Dermis microvascular lymphatic vessel endothelial cell (primary cell): Measurements from ENCODE around the gene FRMPD4. TPM values are rescaled to one million over a fixed set of nuclear protein-coding genes. Genes with fewer than 3 reads are reported as not detected.

ENCODE experiments used
- DNase-seq, 2 donors: peaks; one replicate each; pipeline versions ENCODE4 v3.0.0 to v3.0.0-alpha.2; 2010; ENCODE audit warnings: low read depth in 2 of 2
- total RNA-seq: library from RNA; depleted of rRNA; stranded (reverse); fragments of >200 nt; gene quantifications from 2 replicates; pipeline ENCODE4 v1.2.1, GENCODE V29; 2014

Gene FRMPD4
- total RNA-seq, 1 donor from 2014 or later: not detected

DNA sequence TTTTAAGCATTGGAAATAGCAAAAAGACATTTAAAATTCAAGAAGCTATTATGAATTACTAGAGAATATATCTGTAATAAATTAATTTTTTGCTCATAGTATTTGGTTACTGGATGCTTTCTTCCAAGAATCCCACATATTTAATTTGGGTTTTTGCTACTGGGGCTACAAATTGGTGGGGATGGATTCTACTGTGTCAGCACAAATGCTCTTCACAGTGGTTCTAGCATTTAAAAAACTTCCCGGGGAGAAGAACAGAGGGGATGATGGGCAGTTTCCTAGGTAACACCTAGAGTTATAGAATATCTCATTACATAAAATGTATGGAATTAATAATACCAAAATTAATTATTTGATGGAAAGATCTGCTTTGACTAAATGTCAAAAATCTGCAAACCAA lies 584.0 kb downstream of the FRMPD4 start:
- no peak for DNase-seq

DNA sequence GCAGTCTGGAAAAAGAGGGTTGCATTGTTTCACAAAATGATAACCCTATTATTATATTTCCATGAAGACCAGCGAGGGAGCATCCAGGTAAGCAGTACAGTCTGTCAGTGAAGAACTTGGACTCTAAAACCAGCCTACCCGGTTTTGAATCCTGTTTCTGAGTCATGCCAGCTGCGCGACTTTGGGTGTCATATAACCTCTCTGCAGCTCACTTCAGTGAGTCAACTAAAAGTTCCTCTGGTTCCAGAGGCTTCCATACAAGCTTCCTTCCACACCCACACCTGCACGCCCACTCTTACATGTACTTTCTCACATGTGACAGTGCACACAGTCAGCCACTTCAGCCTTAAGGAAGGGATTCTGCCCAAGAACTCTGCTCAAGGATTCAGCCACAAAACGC lies 603.1 kb downstream of the FRMPD4 start:
- no peak for DNase-seq

DNA sequence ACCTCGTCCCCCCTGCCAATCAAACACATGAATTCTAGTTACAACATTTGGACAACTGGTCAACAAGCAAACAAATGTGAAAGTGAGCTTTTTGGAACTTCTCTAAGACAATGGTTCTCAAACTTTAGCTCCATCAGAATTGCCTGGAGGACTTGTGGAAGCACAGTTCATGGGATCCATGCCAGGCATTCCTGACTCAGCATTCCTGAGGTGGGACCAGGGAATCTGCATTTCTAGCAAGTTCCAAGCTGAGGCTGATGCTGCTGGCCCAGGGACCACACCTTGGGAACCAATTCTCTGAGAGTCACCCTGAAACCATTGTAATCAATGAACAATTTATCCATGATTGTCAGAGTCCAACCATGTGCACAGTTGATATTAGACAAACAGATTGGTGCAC lies 609.2 kb downstream of the FRMPD4 start:
- DNase-seq: no peak

DNA sequence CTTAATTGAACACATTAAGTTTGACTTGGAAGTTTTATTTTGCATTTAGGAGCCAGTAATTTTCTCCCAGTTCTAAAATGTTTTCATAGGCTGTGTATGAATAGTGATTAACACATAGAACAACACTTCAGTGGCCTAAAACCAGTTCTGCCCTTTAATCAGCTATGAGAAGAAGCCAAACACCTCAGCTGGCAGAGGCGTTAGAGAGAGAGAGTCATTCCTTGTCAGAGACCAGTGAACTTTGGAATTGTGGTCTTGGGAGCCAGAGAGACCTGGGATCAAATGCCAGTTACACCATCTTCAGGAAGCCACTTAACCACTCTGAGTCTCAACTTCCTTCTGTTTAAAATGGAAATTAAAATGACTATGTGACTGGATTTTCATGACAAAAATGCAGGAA lies 613.6 kb downstream of the FRMPD4 start:
- no peak for DNase-seq

DNA sequence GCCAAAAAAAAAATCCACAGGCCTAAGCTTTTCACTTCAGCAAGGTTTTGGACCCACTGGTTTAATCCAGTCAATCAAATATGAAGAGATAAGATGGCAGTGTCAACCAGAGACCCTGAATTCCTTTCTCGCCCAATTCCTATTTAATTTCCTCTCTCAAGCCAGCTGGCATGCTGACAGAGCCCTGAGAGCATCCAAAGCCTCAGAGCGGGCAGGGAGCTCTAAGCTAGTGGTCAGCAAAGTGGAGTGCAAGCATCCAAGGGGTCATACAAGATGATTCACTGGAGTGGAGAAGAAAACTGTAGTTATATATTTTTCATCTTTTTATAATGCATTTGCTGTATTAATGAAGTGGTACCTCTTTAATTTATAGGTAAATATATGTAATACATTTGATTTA lies 615.1 kb downstream of the FRMPD4 start:
- no peak for DNase-seq

DNA sequence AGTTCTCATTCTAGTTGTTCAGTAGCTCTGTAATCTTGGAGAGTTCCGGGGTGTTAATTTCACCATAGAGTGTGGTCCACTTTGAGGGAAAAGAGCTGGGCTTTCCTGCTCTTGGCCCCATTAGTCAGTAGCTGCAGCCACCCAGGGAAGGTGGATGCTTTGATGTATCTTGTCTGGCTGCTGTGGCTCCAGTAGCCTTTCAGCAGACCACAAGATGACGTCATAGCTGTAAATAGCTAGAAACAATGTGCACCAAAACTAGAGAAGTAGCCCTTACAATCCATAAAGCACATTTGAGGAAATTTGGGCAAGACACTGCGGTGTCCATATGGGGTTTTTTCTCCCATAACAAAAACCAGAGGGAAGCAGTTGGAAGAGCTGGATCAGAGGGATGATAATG lies 620.0 kb downstream of the FRMPD4 start:
- DNase-seq: no peak

DNA sequence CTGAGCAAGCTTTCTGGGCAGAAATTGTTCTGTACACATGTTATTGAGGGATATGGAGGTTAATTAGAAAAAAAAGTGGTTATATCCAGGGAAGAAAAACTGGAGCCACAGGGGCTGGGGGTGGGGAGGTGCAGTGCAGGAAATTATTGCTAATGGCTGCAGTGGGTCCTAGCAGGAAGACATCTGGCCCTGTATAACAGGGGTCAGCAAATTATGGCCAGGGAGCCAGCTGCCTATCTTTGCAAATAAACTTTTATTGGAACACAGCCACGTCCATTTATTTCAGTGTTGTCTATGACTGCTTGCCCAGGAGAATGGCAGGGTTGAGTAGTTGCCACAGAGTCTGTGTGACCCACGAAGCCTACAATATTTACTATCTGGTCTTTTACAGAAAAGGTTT lies 629.6 kb downstream of the FRMPD4 start:
- DNase-seq: peak; percentile 5 to 51

DNA sequence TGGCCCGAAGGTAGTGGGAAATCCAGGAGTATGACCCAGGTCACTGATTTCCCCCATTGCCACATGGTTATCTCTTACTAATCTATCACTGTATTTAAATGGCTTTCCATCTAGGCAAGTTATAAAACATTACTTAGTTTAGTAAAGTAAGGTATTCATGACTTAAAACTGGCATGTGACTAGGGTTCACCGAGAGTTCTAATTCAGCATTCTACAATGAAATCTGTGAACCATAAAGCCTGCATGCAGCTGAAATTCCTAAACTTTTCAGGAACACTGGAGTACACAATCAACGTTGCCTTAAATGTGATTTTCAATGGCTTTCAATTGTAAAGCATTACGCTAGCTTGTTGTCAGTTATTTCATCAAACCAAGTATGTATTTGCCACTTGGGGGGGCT lies 630.2 kb downstream of the FRMPD4 start:
- no peak for DNase-seq

DNA sequence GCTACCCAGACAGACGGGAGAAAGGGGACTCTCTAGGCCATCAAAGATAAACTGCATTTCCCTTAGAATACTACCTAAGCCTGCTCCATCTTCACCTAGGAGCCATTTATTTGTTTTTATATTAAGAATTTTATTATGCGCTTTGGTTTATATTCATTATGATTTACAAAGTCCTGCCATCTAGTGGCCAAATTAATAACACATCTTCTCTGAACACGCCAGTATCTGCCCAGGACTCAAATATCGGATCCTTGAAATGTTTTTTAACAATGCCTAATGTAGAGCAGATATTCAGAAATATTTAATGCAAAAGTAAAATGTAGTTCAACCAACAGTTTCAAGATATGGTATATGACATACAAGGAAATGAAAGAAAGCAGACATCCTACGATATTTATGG lies 632.2 kb downstream of the FRMPD4 start:
- peak; percentile 17 to 31 for DNase-seq

DNA sequence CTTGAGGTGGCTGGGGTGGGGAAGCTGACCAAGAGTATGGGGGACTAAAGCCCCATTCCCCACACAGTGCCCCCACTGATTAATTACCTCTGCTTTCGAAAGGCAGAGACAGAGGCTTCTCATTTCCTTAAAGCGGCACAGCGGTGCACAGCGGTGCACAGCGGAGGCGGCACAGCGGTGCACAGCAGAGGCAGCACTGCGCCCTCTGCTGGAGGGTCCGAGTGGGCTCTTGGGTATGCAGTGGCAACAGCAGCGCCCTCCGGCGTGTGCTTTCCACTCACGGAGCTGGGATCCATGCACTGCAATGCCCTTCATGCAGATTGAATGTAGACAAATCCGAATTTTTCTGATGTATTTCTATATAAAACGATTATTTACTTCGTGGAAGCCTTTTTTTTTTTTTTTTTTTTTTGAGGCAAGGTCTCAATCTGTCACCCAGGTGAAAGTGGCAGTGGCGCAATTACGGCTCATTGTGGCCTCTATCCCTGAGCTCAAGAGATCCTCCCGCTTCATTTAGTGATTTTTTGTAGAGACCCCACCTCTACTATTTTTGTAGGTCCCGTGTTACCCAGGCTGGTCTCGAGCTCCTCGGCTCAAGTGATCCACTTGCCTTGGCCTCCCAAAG lies 633.3 kb downstream of the FRMPD4 start:
- DNase-seq: peak; percentile 29 to 62
